ENCODE results near the gene SOBP.
"Not testable (repeated sequence)": the region's sequence is repeated elsewhere in the genome, so short reads cannot be mapped to it uniquely, and the experiment has no call there.

The SOBP gene

DNA sequence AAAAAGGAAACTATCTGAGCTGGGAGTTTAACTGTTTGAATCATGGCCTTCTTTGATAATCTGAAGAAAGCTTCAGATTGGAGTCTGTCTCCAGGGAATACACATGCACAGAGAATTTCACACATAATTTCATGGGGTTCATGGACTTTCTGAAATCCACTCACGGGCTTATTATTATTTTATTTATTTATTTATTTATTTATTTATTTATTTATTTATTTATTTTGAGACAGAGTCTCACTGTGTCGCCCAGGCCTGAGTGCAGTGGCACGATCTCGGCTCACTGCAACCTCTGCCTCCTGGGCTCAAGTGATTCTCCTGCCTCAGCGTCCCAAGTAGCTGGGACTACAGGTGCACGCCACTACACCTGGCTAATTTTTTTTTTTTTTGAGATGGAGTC lies 63.2 kb downstream of the SOBP start:
- DNase-seq (ENCODE audit: low read depth in 2 of 2): not testable (repeated sequence)

DNA sequence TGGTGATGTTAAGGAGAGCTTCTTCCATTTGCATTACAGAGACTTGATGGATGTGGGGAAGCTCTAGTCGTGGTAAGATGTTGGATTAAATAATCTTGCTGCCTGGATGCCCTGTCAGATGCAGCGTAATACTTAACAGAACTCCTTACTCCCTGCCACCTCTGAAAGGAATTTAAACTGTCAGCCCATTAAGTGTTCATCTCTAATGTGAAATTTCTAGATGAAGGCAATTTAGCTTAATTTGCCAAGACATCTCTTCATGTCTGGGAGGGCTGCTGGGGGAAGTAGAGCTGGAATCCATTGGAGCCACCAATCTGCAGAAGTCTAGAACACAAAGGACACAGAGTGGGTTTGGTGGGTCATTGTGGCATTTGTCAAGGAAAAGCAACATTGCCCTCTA lies 64.4 kb downstream of the SOBP start:
- no peak for DNase-seq (ENCODE audit: low read depth in 2 of 2)

DNA sequence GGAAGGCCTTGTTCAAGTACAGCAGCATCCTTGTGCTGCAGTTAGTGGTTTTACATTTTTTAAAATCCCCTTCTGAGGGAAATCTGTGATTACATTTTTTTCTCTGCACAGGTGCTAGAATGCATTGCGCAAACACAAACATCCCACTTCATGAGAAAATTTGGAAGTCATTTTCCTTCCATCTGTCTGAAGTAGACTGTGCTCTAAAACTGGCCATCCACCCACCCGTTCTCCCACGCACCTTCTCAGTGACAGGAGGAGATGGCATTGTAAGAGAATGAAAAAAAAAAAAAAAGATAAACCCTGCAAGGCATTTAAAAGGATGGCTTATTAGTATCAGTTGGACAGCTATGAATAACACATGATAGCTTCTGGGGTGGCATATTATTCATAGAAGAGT lies 65.0 kb downstream of the SOBP start:
- no peak for DNase-seq (ENCODE audit: low read depth in 2 of 2)

DNA sequence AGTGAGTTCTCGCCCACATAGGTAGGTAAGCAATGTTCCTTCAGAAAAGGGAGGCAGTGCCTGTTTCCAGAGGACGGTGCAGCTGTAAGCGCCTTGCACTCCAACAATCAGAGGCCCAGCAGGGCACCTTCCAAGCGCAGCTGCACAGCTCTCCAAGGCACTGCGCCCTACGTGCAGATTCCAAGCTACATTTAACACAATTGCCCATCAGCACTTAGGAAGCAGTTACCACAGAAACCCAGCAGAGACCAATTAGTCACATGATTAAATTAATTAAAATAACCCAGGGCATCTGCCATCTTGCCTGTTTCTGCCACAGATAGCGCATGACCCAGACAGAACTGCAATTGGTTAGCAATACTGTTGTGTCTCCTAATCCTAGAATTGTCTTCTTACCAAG lies 65.5 kb downstream of the SOBP start:
- no peak for DNase-seq (ENCODE audit: low read depth in 2 of 2)

DNA sequence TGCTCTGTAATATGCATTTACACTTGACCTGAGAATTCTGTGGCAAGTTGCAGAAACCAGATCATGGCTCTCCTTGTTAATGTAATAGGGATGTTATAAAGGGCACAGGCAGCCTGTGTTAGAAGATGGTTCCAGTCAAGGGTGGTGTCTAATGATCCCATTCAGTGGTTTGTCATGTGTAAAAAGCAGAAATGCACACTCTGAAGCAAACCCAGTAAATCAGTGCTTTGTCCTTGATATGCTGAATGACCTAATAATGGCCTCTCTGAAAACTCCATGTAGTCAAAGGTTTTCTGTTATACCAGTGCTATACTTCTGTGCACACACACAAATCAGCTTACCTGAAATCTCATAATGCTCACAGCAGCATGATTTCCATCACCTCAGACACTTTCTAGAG lies 66.2 kb downstream of the SOBP start:
- no peak for DNase-seq (ENCODE audit: low read depth in 2 of 2)

DNA sequence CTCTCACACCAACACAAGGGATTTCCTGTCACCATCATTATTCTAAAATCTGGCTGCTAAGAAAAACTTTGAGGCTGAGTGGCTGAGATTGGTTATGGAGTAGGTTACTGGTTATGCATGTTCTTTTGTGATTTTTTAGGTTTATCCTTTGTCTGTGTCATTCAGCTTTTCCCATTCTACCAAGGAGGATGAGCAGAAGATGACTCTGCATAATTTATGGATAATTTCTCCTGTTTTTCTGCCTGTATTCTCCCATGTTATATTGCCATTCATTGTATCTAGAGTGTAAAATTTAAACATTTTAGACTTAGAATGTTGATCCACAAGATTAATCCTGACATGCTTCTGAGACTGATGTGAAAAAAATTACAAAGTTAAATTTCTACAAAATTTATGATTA lies 67.8 kb downstream of the SOBP start:
- no peak for DNase-seq (ENCODE audit: low read depth in 2 of 2)

DNA sequence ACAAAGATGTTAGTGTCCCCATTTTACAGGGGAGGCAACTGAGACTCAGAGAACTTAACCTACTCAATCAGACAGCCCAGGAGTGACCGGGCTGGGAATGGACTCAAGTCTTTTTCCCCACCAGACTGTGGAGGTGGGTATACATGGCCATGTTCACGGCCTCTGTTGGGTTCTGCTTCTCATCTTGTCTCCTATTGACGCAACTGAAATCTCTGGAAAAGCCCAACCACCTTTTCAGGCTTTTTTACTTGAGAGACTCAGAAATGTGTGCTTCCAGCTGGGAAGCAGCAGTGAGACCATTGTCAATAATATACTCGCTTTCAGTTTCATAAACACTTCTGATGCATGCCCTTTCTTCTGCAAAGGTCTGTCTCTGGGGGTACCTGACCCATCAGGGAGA lies 70.7 kb downstream of the SOBP start:
- DNase-seq (ENCODE audit: low read depth in 2 of 2): no peak

DNA sequence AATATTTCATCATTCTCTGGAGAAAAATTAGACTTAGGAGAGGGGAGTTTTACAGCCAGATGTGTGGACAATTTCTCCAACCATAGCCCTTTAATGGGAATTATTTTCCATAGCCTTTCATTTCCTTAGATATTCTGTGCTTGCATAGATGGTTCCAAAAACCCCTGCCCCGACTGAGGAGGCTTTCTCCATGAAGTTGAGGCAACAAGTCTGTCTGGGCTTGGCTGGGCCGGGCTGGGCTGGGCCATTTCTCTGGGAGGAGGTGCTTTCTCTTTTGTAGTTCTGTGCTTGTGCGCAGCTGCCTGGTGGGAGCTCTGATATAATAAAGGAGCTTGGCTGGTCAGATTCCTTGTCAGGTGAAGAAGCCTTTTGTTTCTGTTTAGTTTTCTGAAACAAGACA lies 71.4 kb downstream of the SOBP start:
- no peak for DNase-seq (ENCODE audit: low read depth in 2 of 2)

DNA sequence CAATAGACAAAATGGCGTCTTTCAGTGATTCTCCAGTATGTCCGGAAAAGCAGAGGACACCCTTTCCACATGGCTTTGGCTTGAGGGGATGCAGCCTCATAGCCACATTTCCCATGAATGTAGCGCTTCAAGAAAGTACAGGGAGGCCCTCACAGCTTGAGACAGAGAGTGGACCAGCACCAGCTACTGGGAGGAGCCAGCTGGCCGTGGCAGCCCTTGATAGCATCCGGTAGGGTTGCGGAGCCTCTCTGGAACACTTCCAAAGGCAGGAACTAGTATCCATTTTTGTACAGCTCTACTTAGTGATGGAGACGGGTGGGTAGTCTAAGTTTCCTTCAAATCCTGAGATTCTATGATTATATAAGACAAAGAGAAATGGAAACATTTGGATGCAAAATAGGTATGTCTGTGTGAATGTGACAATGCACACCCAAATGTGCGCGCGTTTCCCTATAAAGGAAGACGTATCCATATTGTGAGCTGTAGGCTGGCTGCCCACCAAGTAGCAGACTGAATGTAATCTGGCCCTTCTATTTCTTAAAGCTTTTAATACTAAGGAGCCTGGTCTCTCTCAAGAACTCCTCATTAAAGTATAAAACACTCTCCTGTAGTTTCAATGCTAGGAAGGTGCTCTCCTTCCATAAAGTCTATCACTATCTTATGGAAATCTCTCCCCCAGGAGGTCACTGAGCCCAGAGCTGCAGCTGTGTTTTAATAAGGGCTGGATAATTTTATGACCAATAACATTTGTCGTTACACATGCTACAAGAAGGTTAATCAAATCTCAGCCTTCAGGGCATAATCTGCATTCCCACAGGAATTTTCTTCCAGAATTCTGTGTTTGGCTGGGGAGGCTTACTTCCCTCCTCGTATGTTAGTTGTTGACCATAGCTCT lies 74.0 kb downstream of the SOBP start:
- DNase-seq (ENCODE audit: low read depth in 2 of 2): no peak

DNA sequence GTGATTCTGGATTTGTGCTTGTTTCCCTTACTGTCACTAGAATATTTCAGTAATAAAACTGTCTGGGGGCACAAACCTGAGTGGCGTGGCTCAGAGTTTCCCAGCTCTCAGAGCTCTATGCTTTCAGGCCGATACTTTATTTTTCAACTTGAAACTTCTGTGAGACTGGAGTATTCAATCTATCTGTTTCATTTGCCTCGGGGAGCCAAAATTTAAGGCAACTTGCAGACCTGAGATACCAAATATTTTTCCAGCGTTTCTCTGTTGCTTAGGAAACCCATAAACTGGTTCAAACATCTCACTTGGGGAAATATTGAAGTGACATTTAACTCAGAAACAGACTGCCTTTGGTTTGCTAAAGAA lies 74.7 kb downstream of the SOBP start:
- DNase-seq (ENCODE audit: low read depth in 2 of 2): no peak

DNA sequence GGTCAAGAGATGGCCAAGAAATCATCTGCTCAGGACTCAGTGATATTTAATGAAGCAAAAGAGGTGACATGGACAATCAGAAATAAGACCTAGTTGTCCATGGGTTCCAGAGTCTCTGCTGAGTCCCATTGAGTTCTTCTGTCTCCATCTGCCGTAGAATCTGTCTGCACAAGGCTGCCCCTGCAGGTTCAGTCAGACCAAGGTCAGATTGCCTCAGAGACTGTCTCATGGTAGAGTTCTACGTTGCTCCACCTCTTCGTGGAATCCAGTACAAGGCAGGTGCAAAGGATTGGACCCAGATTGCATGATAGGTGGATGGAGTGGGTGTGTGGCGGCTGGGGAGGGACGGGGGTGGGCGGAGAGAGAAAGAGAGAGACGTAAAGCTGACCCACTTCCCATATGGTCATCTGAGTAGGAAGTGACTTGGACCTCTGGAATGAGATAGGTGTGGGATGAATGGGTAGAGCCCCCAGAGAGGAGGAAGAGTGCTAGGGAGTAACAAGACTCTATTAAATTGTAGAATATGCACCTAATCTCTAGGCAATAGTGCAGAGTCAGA lies 75.3 kb downstream of the SOBP start:
- no peak for DNase-seq (ENCODE audit: low read depth in 2 of 2)

DNA sequence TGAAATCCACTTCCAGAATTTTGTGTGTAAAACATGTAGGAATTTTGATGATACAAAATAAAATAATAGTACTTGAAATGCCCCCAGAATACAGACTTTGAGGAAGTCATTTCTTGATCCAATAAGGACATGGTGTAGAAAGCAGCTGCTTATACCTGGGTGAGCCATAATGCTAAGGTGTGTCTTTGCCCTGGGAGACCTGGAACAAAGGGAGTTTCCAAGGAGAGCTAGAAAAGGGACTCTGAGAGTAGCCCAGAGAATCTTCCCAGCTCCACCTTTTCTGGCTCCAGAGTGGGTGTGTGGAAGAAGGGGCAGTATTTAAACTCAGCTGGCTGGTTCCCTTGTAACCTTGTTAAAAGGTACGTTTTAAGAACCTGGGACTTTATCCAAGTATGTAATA lies 77.7 kb downstream of the SOBP start:
- no peak for DNase-seq (ENCODE audit: low read depth in 2 of 2)

DNA sequence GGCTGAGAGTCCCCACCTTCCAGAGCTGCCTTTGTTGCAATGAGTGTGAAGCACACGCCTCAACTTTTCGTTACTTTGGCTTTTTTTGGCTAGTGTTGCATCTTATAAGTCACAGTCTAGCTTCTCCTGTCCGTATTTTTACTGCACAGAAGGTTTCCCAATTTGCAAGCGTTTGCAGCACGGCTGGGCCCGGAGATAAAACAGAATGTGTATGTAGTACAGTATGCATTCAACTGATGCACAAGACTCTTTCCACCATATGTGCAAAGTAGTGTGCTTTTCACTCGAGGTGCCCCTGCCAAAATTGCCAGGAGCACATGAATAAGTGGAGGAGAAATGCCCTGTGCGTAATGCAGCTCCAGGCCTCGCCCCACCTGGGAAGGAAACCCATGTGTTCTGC lies 79.6 kb downstream of the SOBP start:
- no peak for DNase-seq (ENCODE audit: low read depth in 2 of 2)

DNA sequence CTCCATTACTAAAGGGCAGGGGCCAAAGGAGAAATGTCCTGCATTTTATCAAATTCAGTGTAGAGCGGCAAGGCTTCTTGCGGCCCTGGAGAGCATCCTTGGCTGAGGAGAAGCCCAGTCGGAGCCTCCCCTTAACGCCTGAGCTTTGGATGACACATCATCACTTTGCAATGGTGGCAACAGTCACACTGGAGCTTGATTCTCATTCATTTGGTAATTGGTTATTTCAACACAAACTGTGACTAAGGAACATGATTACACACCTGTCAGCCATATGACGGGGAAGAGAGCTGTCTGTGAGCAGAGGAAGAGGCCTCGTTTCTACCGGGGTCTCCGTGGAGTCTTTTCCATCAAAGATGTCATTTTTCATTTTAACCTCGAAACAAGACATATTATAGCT lies 81.4 kb downstream of the SOBP start:
- DNase-seq (ENCODE audit: low read depth in 2 of 2): no peak

DNA sequence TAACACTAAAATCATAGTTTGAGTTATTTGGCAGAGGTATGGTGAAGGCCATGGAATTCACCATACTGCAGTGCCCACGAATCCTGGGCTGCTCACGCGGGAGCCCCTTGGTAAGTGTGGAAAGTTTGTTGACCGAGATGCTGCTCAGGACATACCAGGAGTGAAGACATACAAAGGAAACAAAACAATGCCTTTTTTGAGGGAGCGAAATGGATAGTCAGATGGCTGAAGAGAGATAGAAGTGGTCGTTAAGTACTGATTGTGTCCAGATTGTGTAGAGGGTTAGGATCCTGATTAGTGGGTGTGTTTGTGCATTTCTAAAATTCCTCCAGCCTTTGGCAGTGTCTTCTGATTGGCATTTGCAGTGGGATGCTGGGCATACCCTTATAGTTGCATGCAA lies 83.0 kb downstream of the SOBP start:
- no peak for DNase-seq (ENCODE audit: low read depth in 2 of 2)

DNA sequence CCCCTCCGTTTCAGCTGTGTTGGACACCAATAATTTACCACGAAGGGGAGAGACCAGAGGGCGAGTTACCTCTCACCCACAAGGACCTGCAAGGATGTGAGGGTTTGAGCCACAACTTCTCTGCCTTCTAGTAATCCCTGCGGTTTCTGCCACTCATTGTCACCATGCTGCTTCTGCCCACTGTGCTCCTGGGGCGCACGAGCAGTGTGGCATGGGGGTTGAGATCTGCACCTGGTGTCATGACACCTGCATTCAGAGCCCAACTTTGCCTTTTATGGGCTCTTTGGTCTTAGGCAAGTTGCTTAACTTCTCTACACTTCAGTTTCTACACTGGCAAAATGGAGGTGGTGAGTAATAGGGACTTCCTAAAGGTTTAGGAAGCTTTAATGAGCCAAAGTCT lies 84.9 kb downstream of the SOBP start:
- no peak for DNase-seq (ENCODE audit: low read depth in 2 of 2)

DNA sequence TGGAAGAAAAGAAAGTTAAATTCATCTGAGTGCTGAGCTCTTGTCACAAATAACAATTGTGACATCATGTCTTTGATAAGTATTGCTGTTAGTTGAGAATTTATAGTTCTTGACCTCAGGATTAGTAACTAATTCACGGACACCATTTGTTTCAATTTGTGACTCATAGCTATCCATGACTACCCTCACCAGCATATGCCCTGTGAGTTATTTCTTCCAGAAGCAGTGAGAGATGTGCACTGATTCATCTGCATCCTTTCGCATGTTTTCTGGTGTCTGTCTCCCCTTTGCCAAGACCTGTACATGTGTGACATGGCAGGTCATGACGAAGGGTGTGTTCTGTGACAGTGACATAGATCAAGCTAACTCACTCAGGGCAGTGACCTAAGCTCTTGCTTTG lies 86.9 kb downstream of the SOBP start:
- DNase-seq (ENCODE audit: low read depth in 2 of 2): no peak

DNA sequence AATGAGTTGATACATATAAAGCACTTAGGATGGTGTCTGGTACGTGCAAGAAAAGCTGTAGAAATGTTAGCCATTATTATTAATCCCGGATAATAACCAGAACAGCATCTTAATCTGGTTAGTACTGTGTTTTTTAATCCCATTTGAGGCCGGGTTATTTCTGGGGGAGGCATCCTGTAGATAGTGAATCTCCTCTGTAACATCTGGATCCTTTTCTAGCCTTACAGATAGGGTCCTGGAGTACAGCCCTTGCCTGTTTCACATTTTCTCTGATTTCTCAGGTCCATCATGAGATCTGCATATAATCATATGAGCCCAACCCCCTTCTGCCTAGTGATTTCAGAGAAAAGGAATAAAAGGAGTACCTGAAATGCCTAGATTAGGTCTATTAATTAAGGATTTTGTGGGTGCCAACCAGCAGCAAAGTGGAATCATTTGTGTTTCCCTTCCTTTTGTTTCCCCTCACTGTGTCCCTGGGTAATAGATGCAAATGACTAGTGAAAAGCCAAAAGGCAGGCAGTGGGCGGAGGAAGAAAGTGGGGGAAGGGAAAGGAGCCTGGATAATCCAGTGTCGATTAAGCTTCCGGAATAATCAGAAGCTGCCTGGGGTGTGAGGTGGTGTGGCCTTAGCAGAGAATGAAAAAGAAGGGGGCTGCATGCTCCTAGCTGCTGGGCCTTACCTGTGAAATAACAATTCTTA lies 88.9 kb downstream of the SOBP start:
- no peak for DNase-seq (ENCODE audit: low read depth in 2 of 2)

DNA sequence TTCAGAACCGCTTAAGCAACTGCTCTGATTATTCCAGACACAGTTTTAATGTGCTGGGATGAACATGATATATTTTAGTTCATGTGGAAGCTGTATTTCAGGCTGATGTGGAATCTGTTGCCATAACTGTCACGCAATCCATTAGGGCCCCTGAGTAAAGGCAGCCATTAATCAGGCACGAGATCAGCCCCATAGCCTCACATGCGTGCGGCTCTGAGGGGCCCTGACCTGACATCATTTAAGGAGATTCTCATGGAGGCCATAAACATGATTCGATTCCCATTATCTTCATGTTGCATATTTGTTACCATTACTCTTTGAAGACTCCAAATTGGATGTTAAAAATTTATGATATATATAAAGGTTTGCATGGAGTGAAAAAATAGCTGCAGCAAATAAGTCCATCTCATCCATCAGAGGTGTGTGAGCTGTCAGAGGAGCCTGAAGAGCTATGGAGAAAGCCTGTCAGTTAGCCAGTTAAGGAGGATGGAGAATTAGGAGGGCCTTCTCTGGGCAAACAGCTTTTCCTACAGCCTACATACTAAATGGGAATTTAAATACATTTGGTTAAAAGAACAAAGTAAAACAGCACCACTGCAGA lies 89.6 kb downstream of the SOBP start:
- no peak for DNase-seq (ENCODE audit: low read depth in 2 of 2)

DNA sequence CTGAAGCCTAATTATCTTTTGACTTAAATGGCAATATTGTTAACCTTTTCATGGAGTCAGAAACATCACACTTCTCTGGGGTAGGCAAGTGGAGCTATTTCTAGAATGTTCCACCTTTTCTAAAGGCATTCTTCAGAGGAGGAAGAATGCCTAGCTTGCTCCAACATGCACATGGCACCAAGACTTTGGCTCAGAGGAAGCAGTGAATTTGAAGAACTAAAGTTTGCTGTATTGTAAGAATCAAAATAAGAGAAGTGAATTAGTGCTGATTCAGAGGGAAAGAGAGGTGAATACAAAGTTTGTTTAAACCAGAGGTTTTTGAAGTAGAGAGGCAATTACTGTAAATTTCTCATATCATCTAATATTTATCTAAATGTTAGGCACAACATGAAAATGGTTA lies 92.2 kb downstream of the SOBP start:
- DNase-seq (ENCODE audit: low read depth in 2 of 2): no peak

DNA sequence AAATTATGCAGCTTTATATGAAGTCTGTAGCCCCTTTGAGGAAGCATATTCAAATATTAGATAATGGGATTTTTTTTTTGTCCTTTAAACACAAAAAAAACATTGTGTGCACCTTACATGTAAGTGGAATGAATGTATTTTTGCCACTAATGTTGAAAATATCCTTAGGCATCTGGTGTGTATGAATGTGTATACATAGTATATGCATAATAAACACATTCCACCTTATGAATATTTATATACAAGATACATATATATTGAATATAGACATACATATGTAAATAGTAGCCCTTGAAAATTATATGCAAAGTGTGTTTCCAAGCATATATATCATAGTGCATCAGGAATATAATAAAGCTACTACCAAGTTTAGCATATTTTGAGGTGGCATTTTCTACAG lies 94.8 kb downstream of the SOBP start:
- no peak for DNase-seq (ENCODE audit: low read depth in 2 of 2)

DNA sequence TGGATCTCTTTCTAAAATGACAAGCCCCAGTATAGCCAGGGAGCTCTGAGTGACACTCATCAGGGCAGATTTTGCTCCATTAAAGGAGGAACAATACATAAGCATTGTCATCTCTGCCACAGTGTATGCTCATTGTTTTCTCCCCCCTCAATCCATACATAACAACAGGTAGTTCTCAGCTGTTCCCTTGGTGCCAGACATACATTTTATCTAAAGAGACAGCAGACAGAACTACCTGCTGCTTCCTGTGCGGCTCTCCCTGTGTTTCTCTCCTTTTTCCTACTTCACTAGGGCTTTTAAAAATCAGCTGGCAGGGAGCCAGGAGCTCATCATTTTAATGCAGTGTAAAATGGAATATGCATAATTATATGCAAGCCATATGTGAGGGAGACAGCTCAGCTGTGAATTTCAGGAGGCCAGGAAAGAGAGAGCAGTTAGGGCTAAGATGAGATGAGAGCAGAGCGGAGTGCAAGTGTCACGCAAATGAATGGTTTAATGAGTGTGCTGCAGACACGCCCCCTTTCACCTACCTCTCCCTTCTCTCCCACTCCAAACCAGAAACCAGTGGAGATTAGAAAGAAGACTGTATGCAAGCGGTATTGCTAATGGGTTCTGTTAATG lies 96.0 kb downstream of the SOBP start:
- no peak for DNase-seq (ENCODE audit: low read depth in 2 of 2)

Measured in stimulated activated CD4-positive, alpha-beta T cell treated with anti-CD3 and anti-CD28 coated beads, Interleukin-12 subunit alpha, Interleukin-12 subunit beta, amount 100 ng/mL, for 24 hours (primary cell).